Left ventricle myocardium superior (tissue), 1 donor: Measurements from ENCODE around the gene TDRD12. TPM values are rescaled to one million over a fixed set of nuclear protein-coding genes. Genes with fewer than 3 reads are reported as not detected.
"Not testable (repeated sequence)": the region's sequence is repeated elsewhere in the genome, so short reads cannot be mapped to it uniquely, and the experiment has no call there.

Experiments used
- ATAC-seq: fragments of 200-7000 bp; cut with Tn5 transposase; one replicate; pipeline ENCODE4 v1.9.1; 2020; ENCODE audit warnings: mild to moderate bottlenecking, moderate library complexity
- DNase-seq: peaks from one replicate; pipeline ENCODE4 v3.0.0-alpha.2; 2020
- intact Hi-C: fragments of 100-400 bp; cut with micrococcal nuclease; formaldehyde crosslinking; loops from one replicate; pipeline ENCODE4 v1.11.0; 2022
- total RNA-seq: library from RNA; stranded (reverse); fragmentation: NEBNext Ultra II Directional; extraction: Animal tissue kit (Norgen Biotek cat#: 25700); gene quantifications from one replicate; pipeline ENCODE4 v1.2.1, GENCODE V29; 2021
- donor health status: DM: no; HTN: yes; CAD: no; lungs with severe emphysema.

Gene TDRD12
- total RNA-seq, 1 donor from 2014 or later = not detected

- intact Hi-C loops, ATAC-seq, DNase-seq: not testable (repeated sequence)
These were observed 67.7 kb downstream of the TDRD12 start for GRCh38 chr19:32787161-32787813.

DNA sequence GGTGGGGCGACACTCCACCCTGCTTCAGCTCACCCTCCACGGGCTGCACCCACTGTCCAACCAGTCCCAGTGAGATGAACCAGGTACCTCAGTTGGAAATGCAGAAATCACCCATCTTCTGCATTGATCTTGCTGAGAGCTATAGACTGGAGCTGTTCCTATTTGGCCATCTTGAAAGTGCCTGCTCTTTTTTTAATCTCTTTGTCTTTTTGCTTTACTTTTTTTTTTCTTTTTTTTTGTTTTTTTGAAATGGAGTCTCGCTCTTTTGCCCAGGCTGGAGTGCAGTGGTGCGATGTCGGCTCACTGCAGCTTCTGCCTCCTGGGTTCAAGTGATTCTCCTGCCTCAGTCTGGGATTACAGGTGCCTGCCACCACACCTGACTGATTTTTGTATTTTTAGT is 68.3 kb downstream of the TDRD12 start:
- DNase-seq, ATAC-seq, intact Hi-C loops: not testable (repeated sequence)

DNA sequence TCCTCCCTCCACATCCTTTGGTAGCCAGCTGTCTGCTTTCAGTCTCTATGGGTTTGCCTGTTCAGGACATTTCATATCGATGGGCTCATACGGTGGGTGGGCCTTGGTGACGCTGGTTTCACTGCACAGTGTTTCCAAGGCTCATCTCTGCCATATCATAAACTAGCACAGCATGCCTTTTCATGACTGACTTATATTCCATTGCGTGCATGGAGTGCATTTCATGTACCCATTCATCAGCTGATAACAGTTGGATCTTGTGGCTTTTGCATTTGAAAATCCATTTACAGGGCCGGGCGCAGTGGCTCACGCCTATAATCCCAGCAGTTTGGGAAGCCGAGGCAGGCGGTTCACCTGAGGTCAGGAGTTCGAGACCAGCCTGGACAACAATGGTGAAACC is 69.9 kb downstream of the TDRD12 start:
- ATAC-seq (no peak), DNase-seq (no peak)
- intact Hi-C loops = no loop called here

- intact Hi-C loops = no loop called here
- DNase-seq (no peak), ATAC-seq (no peak)
These were observed 78.6 kb downstream of the TDRD12 start for GRCh38 chr19:32798201-32798600.

GRCh38 chr19:32800191-32800590 is 80.6 kb downstream of the TDRD12 start:
- intact Hi-C loops = no loop called here
- DNase-seq = no peak
- ATAC-seq = no peak

DNA sequence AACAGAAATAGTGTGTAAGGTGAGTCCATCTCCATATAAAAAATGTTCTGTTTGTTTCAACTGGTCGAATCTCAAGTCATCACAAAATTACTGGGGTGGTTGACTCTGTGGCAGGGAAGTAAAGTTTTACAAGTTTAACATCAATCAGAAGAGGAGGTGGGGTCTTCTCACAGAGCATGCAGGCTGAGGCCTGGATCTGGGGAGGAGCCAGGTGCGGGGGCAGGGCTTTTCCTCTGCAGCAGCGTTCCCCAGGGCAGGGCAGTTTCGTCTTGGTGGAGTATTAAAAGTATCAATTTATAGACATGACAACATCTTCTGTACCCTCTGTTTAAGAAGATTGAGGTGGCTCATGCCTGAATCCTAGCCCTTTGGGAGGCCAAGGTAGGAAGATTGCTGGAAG is 81.2 kb downstream of the TDRD12 start:
- intact Hi-C loops = no loop called here
- ATAC-seq = no peak
- no peak for DNase-seq

DNA sequence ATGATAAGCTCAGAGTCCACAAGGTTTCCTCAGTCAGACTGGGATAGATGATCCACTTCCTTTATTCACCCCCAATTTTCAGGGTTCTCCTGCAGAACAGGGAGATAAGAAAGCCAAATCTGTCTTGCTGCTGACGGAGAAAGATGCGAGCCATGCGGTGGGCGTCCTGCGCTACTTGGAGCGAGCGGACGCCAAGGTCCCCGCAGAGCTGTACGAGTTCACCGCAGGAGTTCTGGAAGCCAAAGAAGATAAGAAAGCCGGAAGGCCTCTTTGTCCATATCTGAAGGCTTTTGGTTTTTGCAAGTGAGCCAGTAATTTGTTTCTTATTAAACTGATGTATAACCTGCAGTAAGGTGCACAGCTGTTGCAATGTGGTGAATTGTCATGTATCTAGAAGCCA is 83.3 kb downstream of the TDRD12 start:
- no peak for ATAC-seq
- intact Hi-C loops = no loop called here
- no peak for DNase-seq

- DNase-seq (no peak), ATAC-seq (no peak)
- intact Hi-C loops = no loop called here
These were observed 88.7 kb downstream of the TDRD12 start for GRCh38 chr19:32808236-32808635.

DNA sequence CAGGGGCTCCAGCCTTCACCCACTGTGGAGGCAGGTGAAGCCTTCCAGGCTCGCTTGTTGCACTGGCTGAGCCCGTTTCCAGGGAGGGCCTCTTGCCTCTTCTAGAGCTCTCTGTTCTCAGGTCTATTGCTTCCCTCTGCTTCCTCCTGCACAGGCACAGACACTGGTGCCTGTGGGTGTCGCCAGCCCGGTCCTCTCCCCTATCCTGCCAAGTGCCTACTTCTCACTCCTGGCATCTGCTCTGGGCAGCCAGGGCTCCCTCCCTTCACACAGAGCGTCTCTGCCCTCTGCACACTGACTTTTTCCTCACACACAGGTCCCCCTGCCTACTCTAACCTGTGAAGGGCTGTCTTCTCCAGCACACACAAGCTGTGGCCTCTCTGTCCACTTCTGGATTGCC is 89.7 kb downstream of the TDRD12 start:
- DNase-seq (no peak), ATAC-seq (peak; percentile 58)
- intact Hi-C loops = no loop called here

DNA sequence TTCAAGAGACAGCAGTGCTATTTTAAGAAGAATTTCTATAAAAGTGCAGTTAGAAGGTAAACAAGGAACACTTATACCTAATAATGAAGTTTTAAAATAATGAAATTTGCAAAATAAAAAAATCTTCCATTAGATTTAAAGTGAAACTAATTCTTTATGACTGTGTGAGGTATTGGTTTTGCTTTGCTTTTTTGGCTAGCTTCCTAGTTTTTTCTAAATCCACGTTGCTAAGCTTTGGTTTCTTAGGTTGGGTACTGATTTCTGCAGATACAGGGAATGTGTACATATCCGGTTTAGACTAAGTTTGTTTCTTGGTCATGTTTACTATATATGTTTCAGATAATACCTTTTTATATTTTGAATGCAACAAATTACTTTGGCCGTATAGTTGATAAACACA is 90.2 kb downstream of the TDRD12 start:
- no peak for ATAC-seq
- intact Hi-C loops = no loop called here
- no peak for DNase-seq

GRCh38 chr19:32810452-32810851 is 90.9 kb downstream of the TDRD12 start:
- ATAC-seq (no peak), DNase-seq (no peak)
- intact Hi-C loops = no loop called here

GRCh38 chr19:32811151-32811550 is 91.6 kb downstream of the TDRD12 start:
- DNase-seq (no peak), ATAC-seq (no peak)
- intact Hi-C loops = no loop called here

GRCh38 chr19:32812036-32812435 is 92.5 kb downstream of the TDRD12 start:
- ATAC-seq = no peak
- no peak for DNase-seq
- intact Hi-C loops = no loop called here

GRCh38 chr19:32812571-32812970 is 93.0 kb downstream of the TDRD12 start:
- intact Hi-C loops = no loop called here
- DNase-seq (no peak), ATAC-seq (no peak)

- DNase-seq (no peak), ATAC-seq (no peak)
- intact Hi-C loops = no loop called here
These were observed 94.4 kb downstream of the TDRD12 start for GRCh38 chr19:32813862-32814425.

- intact Hi-C loops = no loop called here
- DNase-seq (no peak), ATAC-seq (no peak)
These were observed 95.1 kb downstream of the TDRD12 start for GRCh38 chr19:32814624-32815023.

DNA sequence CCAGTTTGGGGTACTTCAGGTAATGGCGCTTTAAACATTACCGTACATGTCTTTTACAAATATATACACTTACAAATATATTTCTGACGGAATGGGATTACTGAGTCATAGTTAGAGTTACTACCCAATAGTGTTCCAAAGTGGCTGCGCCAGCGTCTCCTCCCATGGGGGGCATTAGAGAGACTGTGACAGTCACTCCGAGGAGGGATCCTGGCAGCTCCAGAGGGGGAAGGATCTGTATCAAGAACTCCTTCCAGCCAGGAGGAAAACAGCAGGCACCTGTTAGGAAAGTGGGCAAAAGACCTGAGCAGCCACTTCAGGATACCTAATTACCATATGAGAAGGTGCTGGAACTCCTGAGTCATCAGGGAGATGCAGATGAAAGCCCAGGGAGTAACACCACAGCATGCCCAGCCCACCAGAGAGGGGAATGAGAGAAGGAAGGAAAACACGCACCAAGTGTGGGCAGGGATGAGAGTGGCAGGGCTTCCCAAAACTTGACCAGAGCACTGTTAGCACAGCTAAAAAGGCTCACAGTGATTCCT is 97.1 kb downstream of the TDRD12 start:
- ATAC-seq (no peak), DNase-seq (no peak)
- intact Hi-C loops = no loop called here

- ATAC-seq = no peak
- DNase-seq = no peak
- intact Hi-C loops = no loop called here
These were observed 98.3 kb downstream of the TDRD12 start for GRCh38 chr19:32817569-32818476.

GRCh38 chr19:32818536-32818935 is 99.0 kb downstream of the TDRD12 start:
- intact Hi-C loops = no loop called here
- ATAC-seq (no peak), DNase-seq (no peak)
